GM18861 (cell line): Measurements from ENCODE around the gene TCHP.
"Not testable (repeated sequence)": the region's sequence is repeated elsewhere in the genome, so short reads cannot be mapped to it uniquely, and the experiment has no call there.

Experiments used
- ATAC-seq: cut with Tn5 transposase; IDR thresholded peaks from one replicate; pipeline ENCODE4 v1.9.1; 2021; ENCODE audit not compliant: unreplicated experiment

The TCHP gene, protein sequence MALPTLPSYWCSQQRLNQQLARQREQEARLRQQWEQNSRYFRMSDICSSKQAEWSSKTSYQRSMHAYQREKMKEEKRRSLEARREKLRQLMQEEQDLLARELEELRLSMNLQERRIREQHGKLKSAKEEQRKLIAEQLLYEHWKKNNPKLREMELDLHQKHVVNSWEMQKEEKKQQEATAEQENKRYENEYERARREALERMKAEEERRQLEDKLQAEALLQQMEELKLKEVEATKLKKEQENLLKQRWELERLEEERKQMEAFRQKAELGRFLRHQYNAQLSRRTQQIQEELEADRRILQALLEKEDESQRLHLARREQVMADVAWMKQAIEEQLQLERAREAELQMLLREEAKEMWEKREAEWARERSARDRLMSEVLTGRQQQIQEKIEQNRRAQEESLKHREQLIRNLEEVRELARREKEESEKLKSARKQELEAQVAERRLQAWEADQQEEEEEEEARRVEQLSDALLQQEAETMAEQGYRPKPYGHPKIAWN

DNA sequence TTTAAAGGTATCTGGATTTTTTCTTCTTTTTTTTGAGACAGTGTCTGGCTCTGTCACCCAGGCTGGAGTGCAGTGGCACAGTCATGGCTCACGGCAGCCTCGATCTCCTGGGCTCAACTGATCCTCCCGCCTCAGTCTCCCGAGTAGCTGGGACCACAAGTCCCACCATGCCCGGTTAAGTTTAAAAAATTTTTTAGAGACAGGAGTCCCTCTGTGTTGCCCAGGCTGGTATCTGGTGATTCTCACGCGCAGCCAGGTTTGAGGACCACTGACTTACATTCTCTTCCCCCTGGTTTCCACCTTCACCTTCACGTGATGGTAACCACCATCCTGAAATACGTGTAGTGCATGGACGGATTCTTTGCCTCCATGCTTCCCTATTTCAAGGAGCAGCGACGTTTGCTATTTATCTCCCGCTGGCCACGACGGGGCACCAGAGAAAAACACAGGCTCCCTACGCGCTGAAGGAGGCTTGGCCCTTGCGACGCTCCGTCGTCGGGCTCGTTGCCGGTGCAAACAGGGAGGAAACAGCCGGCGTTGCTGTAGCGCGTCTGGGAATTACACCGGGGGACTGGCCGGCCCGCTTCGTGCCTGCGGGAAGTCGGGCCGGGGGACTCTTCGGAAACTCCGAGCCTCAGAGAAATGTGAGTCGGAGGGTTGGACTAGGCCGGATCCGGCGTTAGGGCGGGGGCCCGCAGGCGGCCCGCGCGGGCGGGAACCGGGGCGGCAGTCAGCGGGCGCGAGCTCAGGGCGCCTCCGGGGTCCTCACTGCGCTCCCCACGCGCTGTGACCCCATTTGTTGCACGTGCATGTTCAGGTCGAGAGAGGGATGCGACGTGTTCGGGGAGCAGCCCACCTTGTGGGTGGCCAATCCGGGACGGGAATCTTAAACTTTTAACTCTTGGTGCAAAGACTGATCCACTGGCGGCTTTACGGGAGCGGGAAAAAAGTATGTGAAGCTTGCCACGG, at the start of gene TCHP:
TCHP (plus strand) TSS at position 492 of the 969 bp plus-strand sequence. CDS start 2,753 bp downstream, outside the sequence.
- ATAC-seq = peak; percentile 63

DNA sequence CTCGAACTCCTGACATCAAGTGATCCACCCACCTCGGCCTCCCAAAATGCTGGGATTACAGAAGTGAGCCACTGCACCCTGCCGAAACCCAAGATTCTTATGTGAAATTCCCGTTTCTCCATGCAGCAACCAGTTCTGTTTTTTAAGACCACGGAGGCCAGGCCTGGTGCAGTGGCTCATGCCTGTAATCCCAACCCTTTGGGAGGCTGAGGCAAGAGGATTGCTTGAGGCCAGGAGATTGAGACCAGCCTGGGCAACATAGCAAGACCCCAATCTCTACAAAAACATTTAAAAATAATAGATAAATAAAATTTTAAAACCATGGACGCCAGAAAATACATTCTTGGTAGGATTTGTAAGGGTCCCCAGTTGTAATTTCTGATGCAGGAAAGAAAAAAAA, 49.6 kb upstream of the TCHP start:
- ATAC-seq = not testable (repeated sequence)

DNA sequence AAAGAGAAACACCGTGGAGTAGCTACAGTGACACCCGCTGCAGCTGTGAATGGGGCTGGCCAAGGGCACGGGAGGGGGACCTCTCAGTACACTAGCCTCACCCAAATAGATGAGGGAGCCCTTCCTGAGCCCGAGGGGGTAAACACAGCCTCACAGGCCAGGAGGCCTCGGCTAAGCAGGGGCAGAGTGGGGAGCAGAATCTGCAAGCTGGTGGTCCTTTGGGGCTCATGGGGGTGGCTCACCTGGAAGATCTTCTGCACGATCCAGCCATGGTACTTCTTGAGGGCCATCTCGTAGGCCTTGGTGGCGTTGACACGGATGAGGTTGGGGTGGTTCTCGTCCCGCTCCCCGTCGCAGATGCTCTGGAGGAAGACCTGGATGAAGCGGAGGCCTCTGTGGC, 44.7 kb upstream of the TCHP start:
- ATAC-seq = no peak

DNA sequence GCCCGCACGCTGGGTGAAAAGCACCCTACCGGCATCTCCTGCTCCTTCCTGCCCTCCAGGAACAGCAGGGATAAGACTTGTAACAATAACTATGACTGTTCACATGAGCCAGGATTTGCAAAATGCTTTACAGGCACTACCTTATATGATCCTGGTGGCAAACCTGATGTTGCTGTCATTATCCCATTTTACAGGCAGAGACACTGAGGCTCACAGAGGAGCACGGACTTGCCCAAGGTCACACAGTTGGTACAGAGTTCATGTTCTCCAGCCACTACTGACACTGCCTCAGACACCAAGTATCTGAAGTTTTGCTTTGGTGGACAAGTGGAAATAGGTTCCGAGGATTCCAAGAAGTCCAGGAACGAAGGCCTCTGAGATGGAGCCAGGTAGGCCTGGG, 42.4 kb upstream of the TCHP start:
- no peak for ATAC-seq

DNA sequence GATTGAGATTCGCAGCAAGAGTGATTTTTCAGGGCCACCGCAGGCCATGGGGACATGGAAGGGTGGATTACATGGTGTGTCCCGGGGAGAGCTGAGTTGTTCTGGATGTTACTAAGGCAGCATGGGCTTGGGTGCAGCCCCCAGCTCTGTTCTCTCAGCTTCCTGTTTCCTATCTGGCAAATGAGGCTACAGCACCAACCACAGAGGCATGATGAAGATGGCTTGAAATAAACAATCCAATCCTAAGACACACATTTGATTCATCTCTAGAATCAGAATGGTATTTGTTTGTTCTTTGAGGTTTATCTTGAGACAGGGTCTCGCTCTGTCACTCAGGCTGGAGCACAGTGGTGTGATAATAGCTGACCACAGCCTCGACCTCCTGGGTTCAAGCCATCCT, 41.3 kb upstream of the TCHP start:
- no peak for ATAC-seq

DNA sequence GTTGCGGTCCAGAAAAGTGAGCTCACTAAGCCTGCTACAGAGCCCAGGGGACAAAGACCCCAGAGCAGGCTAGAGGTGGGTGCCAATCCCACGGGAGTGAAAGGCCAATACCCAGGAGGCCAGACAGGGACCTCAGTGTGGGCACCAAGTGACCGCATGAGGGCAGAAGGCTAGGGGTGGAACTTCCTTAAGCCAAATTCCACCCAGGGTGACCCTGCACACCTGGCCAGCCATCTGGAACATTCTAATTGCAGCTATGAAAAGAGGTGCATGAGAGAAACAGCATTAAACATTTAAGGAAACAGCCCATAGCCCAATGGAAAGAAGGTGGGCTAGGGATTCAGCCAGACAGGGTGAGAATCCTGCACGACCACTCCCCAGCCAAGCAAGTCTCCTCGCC, 39.1 kb upstream of the TCHP start:
- no peak for ATAC-seq

DNA sequence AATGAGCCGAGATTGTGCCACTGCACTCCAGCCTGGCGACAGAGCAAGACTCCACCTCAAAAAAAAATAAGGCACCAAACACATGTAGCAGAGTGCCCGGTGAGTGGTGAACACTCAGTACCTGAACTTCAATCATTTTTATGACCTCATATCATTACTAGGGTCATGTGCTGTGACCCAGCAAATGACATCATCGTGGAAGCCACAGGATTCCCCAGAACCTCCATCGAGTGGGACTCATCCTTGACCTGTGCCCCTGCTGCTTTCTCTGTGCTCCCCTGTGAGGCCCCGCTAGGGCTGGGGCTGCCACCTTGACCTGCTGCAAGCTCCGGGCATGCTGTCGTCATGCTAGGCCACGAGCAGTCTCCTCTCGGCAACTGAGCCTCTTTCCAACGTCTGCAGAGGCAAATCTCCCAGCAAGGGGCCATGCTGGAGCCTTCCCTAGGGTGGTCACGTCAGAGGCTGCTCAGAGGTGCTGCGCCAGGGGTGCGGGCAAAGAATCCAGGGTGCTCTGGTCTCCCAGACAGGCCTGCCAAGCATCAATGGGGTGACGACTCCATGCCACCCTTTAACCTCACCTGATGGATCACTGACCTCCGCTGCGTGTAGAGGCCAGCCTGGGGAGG, 38.3 kb upstream of the TCHP start:
- ATAC-seq = no peak

DNA sequence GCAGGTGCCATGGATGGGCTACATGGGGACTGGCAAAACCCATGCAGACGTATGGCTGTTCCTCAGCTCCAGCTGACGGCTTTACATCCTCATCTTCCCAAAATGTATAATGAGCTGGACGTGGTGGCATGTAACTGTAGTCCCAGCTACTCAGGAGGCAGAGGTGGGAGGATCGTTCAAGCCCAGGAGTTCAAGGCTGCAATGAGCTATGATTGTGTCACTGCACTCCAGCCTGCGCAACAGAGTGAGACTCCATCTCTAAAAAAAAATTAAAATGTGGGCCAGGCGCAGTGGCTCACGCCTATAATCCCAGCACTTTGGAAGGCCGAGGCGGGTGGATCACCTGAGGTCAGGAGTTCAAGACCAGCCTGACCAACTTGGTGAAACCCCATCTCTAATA, 37.6 kb upstream of the TCHP start:
- ATAC-seq = not testable (repeated sequence)

DNA sequence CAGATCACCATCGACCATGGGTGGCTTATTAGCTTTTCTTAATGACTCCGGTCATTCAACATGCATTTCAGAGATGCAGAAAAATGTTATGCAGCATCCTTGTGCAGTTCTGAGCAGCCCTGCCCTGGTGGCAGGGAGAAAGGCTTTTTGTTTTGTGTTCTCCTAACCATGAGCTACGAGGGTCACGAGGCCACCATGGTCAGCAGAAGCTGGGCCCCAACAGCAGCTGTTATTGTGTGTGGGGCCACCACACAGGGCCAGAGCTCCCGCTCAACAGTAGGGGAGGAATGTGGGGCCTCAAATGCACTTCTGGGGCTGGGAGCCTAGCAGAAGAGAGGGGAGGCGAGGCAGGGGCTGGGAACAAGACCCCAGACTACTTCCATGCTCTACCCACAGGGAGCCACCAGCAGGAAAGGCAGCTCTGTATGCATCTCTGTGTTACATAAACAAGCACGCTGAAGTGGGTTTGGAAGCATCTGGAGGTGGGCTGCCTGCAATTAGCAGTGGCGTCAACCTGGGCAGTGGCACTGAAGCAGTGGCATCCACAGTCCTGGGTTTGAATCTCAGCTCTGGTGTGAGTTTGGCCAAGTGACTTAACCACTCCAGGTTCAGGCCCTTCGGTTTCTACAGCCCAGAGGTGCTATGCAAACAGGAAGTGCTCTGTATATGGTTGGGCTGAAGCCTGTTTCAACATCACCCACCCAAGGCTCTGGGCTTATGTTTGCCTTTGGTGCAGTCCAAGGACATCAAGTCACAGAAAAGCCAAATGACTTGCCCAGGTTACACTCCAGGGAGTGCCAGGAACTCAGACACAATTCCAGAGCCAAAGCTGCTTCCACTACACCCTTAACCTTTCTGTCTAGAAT, 36.0 kb upstream of the TCHP start:
- no peak for ATAC-seq

DNA sequence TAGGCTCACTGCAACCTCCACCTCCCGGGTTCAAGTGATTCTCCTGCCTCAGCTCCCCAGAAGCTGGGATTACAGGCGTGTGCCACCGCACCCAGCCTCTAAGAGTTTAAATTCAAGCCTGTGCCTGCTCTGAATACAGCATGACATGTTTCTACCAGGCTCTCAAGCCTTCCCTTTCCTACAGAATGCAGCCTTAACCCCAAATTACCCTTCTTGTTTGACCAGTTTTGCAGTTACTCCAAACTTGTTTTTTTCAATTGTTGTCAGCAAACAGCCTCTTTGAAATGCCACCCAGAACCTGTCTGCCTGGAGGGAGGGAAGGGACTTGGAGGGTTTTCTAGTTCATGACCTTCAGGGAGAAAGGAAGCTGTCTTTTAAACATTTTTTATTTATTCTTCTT, 35.2 kb upstream of the TCHP start:
- ATAC-seq = no peak

DNA sequence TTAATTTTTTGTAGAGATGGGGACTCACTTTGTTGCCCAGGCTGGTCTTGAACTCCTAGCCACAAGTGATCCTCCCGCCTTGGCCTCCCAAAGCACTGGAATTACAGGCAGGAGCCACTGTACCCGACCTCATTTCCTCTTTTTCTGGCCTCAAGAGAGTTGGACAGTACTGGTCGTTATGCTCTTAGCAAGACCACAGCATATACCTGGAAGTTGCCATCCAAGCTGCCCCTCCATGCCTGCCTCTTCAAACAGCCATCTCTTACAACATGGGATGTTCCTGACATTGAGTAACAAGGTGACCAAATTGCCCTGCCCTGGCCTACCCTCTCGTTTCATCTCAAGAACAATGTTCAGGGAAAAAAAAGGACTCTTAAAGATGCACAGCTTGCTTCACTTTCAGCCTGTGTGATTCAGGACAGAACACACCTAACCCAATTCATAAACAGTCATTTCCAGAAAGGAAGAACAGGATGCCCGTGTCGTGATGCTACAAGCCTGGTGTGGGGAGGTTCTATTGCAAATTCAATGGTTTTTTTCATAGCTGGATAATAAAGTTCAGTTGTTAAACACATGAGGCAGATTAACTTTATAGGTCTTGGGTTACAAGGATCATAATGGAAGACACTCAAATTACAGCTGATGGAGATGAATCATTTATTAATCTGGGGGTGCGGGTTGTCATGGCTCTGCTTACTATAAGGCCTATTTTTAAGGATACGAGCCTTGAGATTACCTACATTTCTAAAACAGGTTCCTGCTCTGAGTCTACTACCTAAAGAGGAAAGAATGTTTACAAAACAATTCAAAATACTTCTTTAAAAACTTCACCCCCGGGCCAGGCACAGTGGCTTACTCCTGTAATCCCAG, 31.7 kb upstream of the TCHP start:
- ATAC-seq = no peak

DNA sequence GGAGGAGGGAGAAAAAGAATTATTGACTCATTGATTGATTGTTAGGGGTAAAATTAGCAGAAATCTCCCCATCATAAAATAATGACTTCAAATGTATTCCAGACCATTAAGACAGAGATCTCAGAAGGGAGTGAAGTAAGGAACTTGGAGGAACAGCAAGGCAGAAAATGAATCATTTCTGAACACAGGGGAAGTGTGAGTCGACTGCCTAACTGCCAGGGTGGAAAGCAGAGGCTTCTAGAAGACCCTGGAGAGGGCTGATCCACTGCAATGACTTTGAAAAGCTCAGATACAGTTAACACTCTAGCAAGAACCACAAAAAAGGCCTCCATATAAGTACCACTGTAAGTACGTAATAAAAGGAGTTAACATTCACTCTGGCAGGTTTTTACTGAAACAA, 29.4 kb upstream of the TCHP start:
- no peak for ATAC-seq

DNA sequence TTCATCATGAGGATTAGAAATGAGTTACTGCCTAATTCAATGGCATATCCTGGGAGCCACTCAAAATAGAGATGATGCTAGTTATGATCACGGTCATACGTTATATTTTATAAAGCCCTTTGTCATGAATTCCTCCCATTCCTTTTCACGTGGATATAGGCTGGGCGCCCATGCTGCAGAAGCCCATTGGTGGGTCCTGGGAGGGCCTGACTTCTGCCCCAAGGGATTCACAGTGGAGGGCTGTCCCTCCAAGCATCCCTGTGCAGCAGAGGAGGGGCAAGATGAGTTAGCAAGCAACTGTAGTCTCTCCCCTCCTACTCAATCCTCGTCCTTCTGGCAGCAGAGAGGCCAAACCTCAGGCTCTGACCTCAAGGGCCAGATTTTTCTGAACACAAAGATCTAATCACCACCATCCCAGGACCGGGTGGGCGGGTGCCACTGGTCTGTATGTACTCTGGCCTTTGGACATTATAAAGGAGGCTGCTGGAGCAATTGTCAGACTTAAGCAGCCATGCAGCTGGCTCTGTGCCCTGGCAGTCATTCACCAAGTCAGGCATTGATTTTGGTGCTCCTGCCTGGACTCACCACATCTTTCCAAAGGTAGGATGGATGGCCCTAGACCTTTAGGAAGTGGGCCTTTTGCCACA, 28.3 kb upstream of the TCHP start:
- ATAC-seq = no peak

DNA sequence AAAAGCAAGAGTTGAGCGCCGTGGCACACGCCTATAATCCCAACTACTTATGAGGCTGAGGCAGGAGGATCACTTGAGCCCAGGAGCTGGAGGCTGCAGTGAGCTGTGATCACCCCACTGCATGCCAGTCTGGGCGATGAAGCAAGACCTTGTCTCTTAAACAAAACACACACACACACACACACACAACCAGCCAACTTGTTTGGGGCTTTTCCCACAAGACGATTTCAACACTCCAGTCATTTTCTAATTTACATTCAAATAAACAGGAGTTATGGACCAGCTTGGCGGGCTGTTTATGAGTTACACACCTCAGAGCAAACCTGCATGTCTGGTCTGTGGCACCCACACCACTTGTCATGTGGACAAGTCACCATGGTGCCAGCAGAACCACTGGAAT, 26.4 kb upstream of the TCHP start:
- no peak for ATAC-seq

DNA sequence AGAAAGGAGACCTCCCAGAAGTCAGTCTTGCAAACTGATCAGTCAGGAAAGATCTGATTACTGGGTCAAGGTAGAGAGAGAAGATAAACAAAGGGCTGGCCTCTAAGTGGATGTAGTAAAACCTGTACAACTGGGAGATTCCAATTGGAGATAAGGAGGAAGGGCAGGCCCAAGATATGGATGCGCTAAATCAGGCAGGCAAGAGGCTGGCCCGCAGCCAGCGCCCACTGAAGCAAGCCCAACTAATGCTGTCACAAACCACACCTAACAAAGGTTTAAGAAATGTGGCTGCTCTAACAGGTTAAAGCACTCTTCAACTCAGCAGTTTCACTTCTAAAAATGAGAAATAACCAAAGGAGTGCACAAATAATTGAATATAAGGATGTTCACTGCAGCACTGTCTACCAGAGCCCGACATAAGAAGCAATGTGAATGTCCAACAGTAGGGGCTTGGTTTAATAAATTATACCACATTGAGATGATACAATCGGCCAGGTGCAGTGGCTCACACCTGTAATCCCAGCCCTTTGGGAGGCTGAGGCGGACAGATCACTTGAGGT, 24.4 kb upstream of the TCHP start:
- ATAC-seq = no peak

DNA sequence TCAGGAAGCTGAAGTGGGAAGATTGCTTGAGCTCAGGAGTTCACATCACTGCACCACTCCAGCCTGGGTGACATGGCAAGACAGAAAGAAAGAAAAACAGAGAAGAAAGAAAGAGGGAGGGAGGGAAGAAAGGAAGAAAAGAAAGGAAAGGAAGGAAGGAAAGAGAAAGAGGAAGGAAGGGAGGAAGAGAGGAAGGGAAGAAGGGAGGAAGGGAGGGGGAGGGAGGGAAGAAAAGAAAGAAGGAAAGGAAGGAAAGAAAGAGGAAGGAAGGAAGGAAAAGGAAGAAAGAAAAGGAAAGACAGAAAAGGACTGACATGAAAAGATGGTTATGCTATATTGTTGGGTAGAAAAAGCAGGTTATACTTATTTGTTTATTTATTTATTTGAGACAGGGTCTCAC, 23.7 kb upstream of the TCHP start:
- ATAC-seq = no peak

DNA sequence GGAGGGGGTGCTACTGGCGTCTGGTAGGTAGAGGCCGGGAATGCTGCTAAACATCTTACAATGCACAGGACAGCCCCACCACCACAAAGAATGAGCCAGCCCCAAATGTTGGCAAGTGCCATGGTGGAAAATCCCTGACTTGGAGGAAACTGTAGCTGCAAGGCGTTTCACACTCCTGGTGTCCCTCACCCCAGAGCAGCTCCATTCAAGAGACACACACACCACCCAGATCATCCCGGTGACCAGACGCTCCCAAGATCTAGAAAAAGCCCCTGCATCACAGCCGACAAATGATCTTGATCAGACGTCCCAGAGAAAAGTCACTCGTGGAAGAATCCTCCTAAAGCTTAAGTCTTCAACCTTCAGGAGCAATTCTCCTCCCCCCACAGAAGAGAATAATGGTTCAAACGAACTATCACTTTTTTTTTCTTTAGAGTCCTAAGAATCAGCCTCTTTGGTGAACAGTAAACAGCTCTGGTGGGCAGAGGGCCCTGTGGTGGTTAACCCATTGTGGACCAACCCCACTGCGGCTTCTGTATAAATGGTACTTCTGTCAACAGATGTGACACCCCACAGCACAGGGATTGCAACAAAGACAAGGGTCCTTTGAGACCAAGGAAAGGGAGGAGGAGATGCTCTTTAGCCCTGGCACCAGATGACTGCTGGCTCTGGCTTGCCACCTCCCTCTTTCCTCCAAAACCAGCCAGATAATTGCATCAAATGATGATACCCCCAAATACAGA, 22.4 kb upstream of the TCHP start:
- ATAC-seq = no peak

DNA sequence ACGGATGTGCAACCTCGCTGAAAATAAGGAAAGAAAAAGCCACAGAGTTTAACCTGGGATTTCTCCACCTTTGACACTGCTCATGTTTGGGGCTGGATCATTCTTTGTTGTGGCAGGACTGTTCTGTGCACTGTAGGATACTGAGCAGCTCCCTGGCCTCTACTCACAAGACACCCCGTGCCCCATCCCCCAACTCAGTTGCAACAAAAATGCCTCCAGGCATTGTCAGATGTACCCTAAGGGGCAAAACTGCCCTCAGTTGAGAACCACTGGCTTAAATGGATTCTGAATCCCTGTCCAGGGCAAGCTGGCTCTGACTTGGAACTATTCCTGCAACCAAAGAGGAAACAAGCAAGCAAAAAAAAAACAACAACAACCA, 21.8 kb upstream of the TCHP start:
- ATAC-seq = no peak
